Measurements from ENCODE around the gene COLEC11.
"Not testable (repeated sequence)": the region's sequence is repeated elsewhere in the genome, so short reads cannot be mapped to it uniquely, and the experiment has no call there.

Gene COLEC11

GRCh38 chr2:3615541-3616200, 20.8 kb downstream of the COLEC11 start:
- not testable (repeated sequence) for H3K36me3 Mint-ChIP-seq (ENCODE audit: insufficient read depth); H3K4me1 Mint-ChIP-seq (ENCODE audit: low read depth in 2 of 2); DNase-seq; H3K27ac Mint-ChIP-seq; H3K4me3 Mint-ChIP-seq; H3K9me3 Mint-ChIP-seq; ATAC-seq (replicated peaks)
- peaks cover 10 to 26% of the 10 kb centered on the region in 2 donors for H3K27me3 Mint-ChIP-seq

- not testable (repeated sequence) for H3K27ac Mint-ChIP-seq; H3K9me3 Mint-ChIP-seq; ATAC-seq (replicated peaks); H3K4me1 Mint-ChIP-seq (ENCODE audit: low read depth in 2 of 2); H3K36me3 Mint-ChIP-seq (ENCODE audit: insufficient read depth); DNase-seq; H3K4me3 Mint-ChIP-seq
- peaks cover under 1 to 17% of the 10 kb centered on the region in 2 donors for H3K27me3 Mint-ChIP-seq
Measured at GRCh38 chr2:3616435-3617197, 21.7 kb downstream of the COLEC11 start.

- H3K27ac Mint-ChIP-seq = no peak overlapping the region
- no peaks in the 10 kb centered on the region for H3K36me3 Mint-ChIP-seq (ENCODE audit: insufficient read depth)
- peaks cover 0 to 9% of the 10 kb centered on the region in 2 donors for H3K27me3 Mint-ChIP-seq
- no peaks in the 10 kb centered on the region for H3K4me1 Mint-ChIP-seq (ENCODE audit: low read depth in 2 of 2)
- ATAC-seq (replicated peaks) (no peak), DNase-seq (no peak)
- H3K9me3 Mint-ChIP-seq = no peaks in the 10 kb centered on the region
- no peak overlapping the region for H3K4me3 Mint-ChIP-seq
Measured at GRCh38 chr2:3617198-3617890, 22.4 kb downstream of the COLEC11 start.

- Mint-ChIP-seq H3K4me1 (ENCODE audit: low read depth in 2 of 2) (no peaks in the 10 kb centered on the region), H3K27ac (no peak overlapping the region), H3K4me3 (no peak overlapping the region), H3K36me3 (ENCODE audit: insufficient read depth) (no peaks in the 10 kb centered on the region), H3K9me3 (no peaks in the 10 kb centered on the region), H3K27me3 (no peaks in the 10 kb centered on the region)
- no peak for ATAC-seq (replicated peaks)
- no peak for DNase-seq
Measured at GRCh38 chr2:3618367-3618766, 23.5 kb downstream of the COLEC11 start.

GRCh38 chr2:3619033-3619432, 24.1 kb downstream of the COLEC11 start:
- DNase-seq = no peak
- H3K4me3 Mint-ChIP-seq = no peak overlapping the region
- H3K27ac Mint-ChIP-seq = no peak overlapping the region
- H3K9me3 Mint-ChIP-seq = no peaks in the 10 kb centered on the region
- H3K36me3 Mint-ChIP-seq (ENCODE audit: insufficient read depth) = no peaks in the 10 kb centered on the region
- no peak for ATAC-seq (replicated peaks)
- no peaks in the 10 kb centered on the region for H3K27me3 Mint-ChIP-seq
- H3K4me1 Mint-ChIP-seq (ENCODE audit: low read depth in 2 of 2) = no peaks in the 10 kb centered on the region

GRCh38 chr2:3619661-3620060, 24.7 kb downstream of the COLEC11 start:
- H3K27ac Mint-ChIP-seq; H3K36me3 Mint-ChIP-seq (ENCODE audit: insufficient read depth); H3K4me1 Mint-ChIP-seq (ENCODE audit: low read depth in 2 of 2); DNase-seq; ATAC-seq (replicated peaks); H3K4me3 Mint-ChIP-seq; H3K9me3 Mint-ChIP-seq; H3K27me3 Mint-ChIP-seq: not testable (repeated sequence)

GRCh38 chr2:3620834-3621233, 25.9 kb downstream of the COLEC11 start:
- Mint-ChIP-seq H3K4me3 (no peak overlapping the region), H3K4me1 (ENCODE audit: low read depth in 2 of 2) (no peaks in the 10 kb centered on the region), H3K9me3 (no peaks in the 10 kb centered on the region), H3K27ac (no peak overlapping the region), H3K36me3 (ENCODE audit: insufficient read depth) (no peaks in the 10 kb centered on the region), H3K27me3 (no peaks in the 10 kb centered on the region)
- DNase-seq = no peak
- no peak for ATAC-seq (replicated peaks)

GRCh38 chr2:3622967-3623366, 28.1 kb downstream of the COLEC11 start:
- H3K4me3 Mint-ChIP-seq = no peak overlapping the region
- no peaks in the 10 kb centered on the region for H3K9me3 Mint-ChIP-seq
- H3K4me1 Mint-ChIP-seq (ENCODE audit: low read depth in 2 of 2) = no peaks in the 10 kb centered on the region
- peaks cover 6 to 12% of the 10 kb centered on the region in 2 donors for H3K27me3 Mint-ChIP-seq
- H3K36me3 Mint-ChIP-seq (ENCODE audit: insufficient read depth) = no peaks in the 10 kb centered on the region
- H3K27ac Mint-ChIP-seq = no peak overlapping the region
- no peak for DNase-seq
- no peak for ATAC-seq (replicated peaks)

- no peaks in the 10 kb centered on the region for H3K9me3 Mint-ChIP-seq
- no peaks in the 10 kb centered on the region for H3K4me1 Mint-ChIP-seq (ENCODE audit: low read depth in 2 of 2)
- H3K4me3 Mint-ChIP-seq = no peak overlapping the region
- no peaks in the 10 kb centered on the region for H3K36me3 Mint-ChIP-seq (ENCODE audit: insufficient read depth)
- peaks cover 6 to 25% of the 10 kb centered on the region in 2 donors for H3K27me3 Mint-ChIP-seq
- H3K27ac Mint-ChIP-seq = no peak overlapping the region
- DNase-seq (no peak), ATAC-seq (replicated peaks) (no peak)
Measured at GRCh38 chr2:3624059-3624794, 29.3 kb downstream of the COLEC11 start.

GRCh38 chr2:3625186-3625585, 30.3 kb downstream of the COLEC11 start:
- no peak overlapping the region for H3K27ac Mint-ChIP-seq
- H3K27me3 Mint-ChIP-seq = peaks cover 6 to 25% of the 10 kb centered on the region in 2 donors
- no peaks in the 10 kb centered on the region for H3K36me3 Mint-ChIP-seq (ENCODE audit: insufficient read depth)
- no peak overlapping the region for H3K4me3 Mint-ChIP-seq
- H3K9me3 Mint-ChIP-seq = no peaks in the 10 kb centered on the region
- DNase-seq (no peak), ATAC-seq (replicated peaks) (no peak)
- H3K4me1 Mint-ChIP-seq (ENCODE audit: low read depth in 2 of 2) = no peaks in the 10 kb centered on the region

GRCh38 chr2:3626118-3626811, 31.4 kb downstream of the COLEC11 start:
- no peak for ATAC-seq (replicated peaks)

GRCh38 chr2:3626812-3627499, 32.0 kb downstream of the COLEC11 start:
- no peak for DNase-seq
- no peaks in the 10 kb centered on the region for H3K9me3 Mint-ChIP-seq
- no peak for ATAC-seq (replicated peaks)
- no peaks in the 10 kb centered on the region for H3K4me1 Mint-ChIP-seq (ENCODE audit: low read depth in 2 of 2)
- no peaks in the 10 kb centered on the region for H3K36me3 Mint-ChIP-seq (ENCODE audit: insufficient read depth)
- H3K4me3 Mint-ChIP-seq = no peak overlapping the region
- peaks cover 6 to 27% of the 10 kb centered on the region in 2 donors for H3K27me3 Mint-ChIP-seq
- H3K27ac Mint-ChIP-seq = no peak overlapping the region

More at GRCh38 chr2:3626118-3626811, 31.4 kb downstream of the COLEC11 start:
- no peak overlapping the region for H3K4me3 Mint-ChIP-seq
- peaks cover 6 to 25% of the 10 kb centered on the region in 2 donors for H3K27me3 Mint-ChIP-seq
- no peak for DNase-seq
- H3K9me3 Mint-ChIP-seq = no peaks in the 10 kb centered on the region
- no peaks in the 10 kb centered on the region for H3K4me1 Mint-ChIP-seq (ENCODE audit: low read depth in 2 of 2)
- H3K27ac Mint-ChIP-seq = no peak overlapping the region
- no peaks in the 10 kb centered on the region for H3K36me3 Mint-ChIP-seq (ENCODE audit: insufficient read depth)

Data from effector memory CD8-positive, alpha-beta T cell (primary cell).